HG02840 (cell line): ENCODE results near the gene OR1N2.
"Not testable (repeated sequence)": the region's sequence is repeated elsewhere in the genome, so short reads cannot be mapped to it uniquely, and the experiment has no call there.

Source experiments
- ATAC-seq: cut with Tn5 transposase; IDR thresholded peaks from one replicate; pipeline ENCODE4 v1.9.1; 2021; ENCODE audit warnings: mild to moderate bottlenecking, moderate library complexity, moderate number of reproducible peaks; ENCODE audit not compliant: unreplicated experiment, low FRiP score

The OR1N2 gene, protein sequence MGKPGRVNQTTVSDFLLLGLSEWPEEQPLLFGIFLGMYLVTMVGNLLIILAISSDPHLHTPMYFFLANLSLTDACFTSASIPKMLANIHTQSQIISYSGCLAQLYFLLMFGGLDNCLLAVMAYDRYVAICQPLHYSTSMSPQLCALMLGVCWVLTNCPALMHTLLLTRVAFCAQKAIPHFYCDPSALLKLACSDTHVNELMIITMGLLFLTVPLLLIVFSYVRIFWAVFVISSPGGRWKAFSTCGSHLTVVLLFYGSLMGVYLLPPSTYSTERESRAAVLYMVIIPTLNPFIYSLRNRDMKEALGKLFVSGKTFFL

DNA sequence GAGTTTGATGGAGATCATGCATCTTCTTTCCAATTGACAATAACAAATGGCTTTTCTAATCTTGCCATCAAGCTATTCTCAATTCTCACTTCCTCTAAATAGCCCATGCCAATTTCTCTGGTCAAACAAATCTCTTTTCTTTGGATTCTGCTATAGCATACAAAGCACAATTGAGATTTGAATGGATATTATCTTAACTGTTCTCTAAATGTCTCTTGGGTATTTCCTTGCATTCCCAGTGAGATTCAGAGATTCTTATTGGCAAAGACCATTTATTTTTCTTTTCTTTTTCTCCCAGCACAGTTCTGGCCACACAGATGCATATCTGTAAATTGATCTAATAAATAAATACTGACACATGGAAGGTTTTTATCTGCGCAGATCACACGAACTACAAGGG lies at the start of gene OR1N2:
Gene OR1N2, plus strand, starts transcription at position 301 of the 400 bp plus-strand sequence. CDS start 100 bp downstream, outside the sequence.
- ATAC-seq = no peak

DNA sequence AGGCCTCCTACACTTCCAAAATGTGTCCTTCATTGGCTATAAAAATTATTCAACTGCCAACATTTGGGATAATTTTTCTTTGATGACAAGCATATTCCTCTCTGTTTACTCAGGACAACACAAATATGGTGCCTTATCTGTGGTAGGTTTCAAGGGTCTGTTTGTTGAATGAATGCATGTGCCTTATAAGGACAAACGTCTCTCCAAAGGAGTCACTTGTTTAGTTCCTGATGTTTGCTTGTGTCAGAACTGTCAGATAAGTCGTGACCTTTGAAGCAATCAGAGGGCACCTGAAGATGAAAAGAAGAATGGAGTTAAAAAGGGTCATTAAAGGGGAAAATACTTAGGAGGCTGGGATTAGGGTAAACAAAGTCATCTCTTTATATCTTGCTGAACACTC lies 45.9 kb upstream of the OR1N2 start:
- ATAC-seq = no peak

DNA sequence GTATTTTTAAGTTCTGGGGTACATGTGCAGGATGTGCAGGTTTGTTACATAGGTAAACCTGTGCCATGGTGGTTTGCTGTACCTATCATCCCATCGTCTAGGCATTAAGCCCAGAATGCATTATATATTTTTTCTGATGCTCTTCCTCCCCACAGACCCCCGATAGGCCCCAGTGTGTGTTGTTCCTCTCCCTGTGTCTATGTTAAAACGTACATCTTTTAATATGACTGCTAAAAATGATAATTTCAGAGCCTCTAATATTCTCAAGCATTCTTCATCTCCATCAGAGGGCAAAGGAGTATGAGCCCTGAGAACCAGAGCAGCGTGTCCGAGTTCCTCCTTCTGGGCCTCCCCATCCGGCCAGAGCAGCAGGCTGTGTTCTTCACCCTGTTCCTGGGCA lies 42.4 kb upstream of the OR1N2 start, which contains the start of gene OR1J2:
Gene OR1J2, plus strand, starts transcription at position 301 of the 400 bp plus-strand sequence. Its CDS starts 0 bp downstream, at position 301.
- ATAC-seq = no peak

DNA sequence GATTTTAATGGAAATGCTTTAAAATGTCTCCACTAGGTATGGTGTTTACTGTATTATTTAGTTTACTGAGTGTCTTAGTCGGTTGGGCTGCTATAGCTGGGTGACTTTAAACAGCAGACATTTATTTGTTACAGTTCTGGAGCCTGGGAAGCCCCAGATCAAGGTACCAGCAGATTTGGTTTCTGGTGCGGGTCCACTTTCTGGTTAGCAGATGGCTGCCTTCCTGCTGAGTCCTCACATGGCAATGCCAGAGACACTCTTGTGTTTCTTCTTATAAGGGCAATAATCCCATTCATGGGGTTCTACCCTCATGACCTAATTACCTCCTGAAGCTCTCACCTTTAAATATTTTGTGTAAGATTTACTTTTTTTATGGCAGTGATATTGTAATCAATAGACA lies 34.7 kb upstream of the OR1N2 start:
- ATAC-seq = no peak

DNA sequence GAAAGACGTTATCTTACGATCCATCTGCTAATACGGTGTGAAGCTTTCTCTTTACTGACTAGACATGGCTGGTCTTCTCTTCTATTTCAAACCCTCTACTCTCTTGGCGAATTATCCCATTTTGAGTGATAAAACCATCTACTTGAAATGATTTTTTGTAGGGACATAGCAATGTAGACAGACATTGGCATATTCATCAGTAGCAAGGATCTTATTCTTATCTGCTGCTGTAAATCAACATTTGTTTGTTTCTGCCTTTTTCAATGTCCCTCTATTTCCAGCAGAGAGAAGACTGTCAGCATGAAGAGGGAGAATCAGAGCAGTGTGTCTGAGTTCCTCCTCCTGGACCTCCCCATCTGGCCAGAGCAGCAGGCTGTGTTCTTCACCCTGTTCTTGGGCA lies 34.1 kb upstream of the OR1N2 start, which contains the start of gene OR1J4:
Gene OR1J4, plus strand, starts transcription at position 301 of the 400 bp plus-strand sequence. Its CDS starts 0 bp downstream, at position 301.
- ATAC-seq = no peak

DNA sequence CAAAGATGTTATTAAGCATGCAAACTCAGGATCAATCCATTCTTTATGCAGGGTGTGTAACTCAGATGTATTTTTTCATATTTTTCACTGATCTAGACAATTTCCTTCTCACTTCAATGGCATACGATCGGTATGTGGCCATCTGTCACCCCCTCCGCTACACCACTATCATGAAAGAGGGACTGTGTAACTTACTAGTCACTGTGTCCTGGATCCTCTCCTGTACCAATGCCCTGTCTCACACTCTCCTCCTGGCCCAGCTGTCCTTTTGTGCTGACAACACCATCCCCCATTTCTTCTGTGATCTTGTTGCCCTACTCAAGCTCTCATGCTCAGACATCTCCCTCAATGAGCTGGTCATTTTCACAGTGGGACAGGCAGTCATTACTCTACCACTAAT lies 33.5 kb upstream of the OR1N2 start:
- ATAC-seq = no peak

DNA sequence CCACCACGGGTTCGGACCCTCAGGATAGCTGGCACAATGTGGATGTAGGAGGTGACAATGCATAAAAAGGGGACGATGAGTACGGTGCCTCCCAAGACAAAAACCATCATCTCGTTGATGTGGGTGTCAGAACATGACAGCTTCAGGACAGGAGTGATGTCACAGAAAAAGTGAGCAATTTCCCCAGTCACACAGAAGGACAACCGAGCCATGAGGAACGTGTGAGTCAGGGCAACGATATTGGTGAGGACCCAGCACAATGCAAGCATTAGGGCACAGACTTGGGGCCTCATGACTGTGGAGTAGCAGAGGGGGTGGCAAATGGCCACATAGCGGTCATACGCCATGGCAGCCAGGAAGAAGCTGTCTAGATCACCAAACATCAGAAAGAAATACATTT lies 26.3 kb upstream of the OR1N2 start:
- ATAC-seq = no peak

DNA sequence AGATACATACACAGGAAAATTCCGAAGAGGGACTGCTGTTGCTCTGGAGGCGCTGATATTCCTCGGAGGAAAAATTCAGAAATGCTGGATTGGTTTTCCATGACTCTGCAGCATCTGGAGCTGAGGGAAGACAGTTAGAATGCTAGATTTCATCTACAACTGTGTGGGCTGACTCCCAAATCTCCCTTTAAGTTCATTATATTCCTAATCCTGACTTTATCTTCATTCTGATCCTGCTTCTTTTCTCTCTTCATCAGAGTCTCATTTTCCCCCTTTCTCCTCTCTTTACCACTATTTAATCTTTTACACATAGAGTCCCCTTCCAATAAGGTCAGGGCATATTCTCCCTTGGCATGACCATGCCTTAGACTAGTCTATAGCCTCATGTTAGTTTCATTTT lies 25.7 kb upstream of the OR1N2 start, which contains the start of gene OR1N1:
Gene OR1N1, minus strand, starts transcription at position 101 of the 400 bp plus-strand sequence. Its CDS starts 0 bp downstream, at position 101.
- ATAC-seq = no peak

DNA sequence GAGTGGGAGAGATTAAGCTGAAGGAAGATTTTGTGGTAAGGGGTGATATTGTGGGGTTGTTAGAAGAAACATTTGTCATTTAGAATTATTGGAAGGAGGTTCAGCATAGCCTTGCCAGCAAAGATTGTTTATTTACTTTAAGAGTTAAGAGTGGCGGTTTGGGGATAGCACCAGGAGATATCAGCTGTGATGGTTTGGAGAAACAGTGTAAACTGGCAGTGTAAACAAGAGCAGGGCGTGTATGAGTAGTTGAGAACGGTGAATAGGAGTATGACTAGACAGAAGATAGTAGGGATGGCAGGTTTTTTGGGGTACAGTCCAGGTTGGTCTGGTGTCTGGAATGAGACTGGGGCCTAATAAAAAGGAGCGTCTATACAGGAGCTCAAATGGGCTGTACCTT lies 21.8 kb upstream of the OR1N2 start:
- ATAC-seq = not testable (repeated sequence)

DNA sequence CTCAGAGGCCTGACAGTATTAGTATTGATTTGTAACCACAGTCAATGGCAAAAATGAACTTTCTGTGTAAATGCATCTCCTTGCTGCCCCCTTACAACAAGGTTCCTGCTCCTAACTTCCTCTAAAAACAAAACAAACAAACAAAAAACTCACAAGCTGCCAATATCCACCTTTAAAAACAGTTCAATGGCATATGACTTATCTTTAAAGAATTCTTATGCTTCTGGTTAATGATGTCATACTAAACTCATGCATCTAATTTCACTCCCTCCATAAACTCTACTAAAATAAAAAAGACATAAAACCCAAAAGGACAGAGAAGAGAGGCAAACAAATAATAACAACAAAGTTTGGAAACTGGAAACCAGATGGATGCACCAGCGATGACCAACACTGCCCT lies 16.8 kb upstream of the OR1N2 start:
- no peak for ATAC-seq

DNA sequence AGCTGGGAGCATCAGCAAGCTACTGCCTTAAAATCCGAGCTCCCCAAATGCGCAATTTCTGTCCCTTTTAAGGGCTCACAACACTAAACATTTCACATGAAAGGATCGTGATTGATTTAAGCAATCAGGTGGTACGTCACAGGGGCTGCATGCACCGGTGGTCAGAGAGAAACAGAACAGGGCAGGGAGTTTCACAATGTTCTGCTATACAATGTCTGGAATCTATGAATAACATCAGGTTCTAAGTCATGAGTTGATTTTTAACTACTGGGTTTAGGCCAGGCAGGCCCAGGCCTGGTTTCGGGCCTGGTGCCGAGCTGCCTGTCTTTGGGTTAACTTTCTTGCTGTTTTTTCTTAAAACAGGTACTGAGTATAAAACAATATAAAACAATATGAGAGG lies 15.8 kb upstream of the OR1N2 start:
- ATAC-seq = not testable (repeated sequence)

DNA sequence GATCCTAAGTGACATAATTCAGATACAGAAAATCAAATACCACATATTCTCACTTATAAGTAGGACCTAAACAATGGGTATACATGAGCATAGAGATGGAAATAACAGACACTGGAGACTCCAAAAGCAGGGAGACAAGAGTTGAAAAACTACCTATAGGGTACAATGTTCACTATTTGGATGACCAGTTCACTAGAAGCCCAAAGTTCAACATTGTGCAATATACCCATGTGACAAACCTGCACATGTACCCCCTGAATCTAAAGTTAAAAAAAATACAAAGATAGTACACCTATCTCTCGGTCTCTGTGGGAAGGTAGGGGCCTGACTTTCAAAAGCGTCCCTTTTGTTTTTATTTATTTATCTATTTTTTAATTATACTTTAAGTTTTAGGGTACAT lies 14.2 kb upstream of the OR1N2 start:
- ATAC-seq = no peak

DNA sequence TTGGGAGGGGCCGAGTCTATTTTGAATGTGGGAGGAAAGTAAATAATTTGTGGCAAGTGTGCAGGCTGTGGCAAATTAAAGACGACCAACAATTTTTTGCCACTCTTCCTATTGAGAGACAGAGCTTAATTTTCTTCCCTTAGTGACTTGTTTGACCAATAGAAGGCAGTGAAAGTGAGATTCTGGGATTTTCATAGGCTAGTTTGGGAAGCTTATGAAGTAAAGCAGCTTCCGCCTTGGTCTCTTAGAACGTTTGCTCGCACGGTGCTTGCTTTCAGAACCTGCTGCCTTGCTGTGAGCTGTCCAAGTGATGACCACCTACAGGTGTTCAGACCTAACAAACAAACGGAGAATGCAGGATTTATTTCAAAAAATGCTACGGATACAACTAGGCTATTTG lies 6.7 kb upstream of the OR1N2 start:
- no peak for ATAC-seq

DNA sequence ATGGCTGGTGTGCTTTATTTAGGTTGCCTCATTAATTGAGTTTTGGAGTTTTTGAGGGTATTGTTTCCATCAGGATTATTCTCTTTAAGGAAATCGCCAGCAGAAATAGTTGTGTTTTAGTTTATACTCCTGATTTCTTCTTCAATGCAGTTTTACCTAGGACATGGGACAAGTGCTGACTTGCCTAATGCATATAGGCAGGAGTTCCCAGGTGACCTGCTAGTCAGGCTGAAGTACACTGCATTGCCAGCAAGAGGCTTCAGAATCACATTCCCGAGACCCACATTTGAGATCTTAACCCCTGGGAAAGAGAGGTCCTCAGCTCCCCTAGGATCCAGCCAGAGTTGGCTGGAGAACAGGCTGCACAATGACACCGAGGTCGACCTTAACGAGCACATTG lies 1.5 kb upstream of the OR1N2 start:
- no peak for ATAC-seq

DNA sequence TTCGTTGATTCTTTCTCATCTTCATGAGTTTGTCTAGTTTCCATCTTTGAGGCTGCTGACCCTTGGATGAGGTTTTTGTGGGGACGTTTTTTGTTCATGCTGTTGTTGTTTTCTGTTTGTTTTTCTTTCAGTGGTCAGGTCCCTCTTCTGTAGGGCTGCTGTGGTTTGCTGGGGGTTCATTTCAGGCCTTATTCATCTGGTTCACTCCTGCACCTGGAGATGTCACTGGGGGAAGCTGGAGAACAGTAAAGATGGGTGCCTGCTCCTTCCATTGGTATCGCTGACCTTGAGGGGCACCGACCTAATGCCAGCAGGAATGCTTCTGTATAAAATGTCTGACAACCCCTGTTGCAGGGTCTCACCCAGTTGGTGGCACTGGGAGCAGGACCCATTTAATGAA lies 8.5 kb downstream of the OR1N2 start:
- ATAC-seq = no peak

DNA sequence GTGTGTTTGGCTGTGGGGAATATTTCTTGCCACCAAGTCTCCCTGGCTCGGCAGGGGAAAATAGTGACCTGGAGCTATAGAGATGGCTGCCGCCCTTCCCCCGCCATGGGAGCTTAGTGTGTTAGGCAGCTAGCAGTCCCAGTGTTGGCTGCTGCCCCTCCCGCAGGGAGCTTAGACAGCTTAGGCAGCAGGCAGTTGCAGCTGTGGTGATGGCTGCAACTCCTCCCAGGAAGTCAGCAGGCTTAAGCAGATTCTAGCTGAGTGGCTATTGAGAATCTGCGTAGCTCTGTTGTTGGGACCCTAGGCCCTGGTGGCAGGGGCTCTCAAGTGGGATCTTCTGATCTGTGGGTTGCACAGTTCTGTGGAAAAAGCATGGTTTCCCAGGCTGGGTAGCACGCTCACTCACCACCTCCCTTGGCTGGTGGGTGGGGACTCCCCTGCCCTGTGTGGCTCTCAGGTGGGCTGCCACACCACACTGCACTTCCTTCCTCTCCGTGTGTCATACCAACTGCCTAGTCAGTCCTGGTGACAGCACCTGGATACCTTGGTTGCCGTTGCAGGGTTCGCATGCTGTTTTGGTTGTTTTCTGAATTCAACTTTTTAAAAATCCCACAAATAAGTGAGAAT lies 9.3 kb downstream of the OR1N2 start:
- no peak for ATAC-seq

DNA sequence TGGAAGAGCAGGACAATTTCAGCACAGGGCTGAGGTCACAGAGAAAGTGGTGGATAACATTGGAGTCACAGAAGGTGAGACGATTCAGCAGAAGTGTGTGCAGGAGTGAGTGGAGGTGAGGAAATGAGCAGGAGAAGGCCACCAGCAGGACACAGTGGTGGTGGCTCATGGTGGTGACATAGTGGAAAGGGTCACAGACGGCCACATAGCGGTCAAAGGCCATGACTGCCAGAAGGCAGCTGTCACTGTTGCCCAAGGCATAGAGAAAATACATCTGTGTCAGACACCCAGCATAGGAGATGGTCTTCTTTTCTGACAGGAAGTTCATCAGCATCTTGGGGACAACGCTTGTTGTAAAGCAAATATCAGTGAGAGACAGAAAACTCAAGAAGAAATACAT lies 15.0 kb downstream of the OR1N2 start:
- no peak for ATAC-seq

DNA sequence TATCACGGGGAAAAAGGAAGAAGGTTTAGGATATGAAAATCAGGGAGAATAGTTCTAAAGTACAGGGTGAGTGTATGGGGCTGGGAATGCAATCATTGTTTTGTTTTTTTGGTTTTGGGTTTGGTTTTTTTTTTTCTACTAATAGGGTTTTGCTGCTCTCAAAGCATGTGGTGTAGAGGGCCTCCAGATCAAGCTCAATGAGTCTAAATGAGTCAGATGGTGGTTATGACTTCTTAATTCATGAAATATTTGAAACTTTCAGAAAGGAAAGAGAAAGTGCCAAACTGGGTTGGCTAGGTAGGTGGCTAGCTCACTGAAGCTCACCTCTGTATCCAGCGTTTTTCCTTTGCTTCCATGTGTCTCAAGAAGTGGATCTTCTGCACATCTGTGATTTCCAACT lies 19.5 kb downstream of the OR1N2 start:
- no peak for ATAC-seq

DNA sequence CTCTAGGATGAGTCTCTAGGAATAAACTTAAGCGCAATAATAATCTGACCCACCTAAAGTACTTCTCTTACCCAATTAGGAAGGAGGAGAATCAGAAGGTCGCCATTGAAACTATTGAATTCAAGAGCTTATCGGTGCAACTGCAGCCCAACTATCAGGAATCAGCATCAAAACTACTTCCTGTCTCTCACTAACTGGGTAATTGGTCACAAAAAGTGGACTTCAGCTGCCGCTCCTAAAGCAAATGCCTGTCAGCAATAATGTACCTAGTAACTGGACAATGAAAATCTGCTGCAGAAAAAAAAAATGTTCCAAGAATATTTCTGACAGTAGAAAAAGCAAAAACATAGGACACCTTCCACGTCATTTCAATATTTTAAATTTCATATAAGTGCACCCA lies 27.0 kb downstream of the OR1N2 start:
- no peak for ATAC-seq

DNA sequence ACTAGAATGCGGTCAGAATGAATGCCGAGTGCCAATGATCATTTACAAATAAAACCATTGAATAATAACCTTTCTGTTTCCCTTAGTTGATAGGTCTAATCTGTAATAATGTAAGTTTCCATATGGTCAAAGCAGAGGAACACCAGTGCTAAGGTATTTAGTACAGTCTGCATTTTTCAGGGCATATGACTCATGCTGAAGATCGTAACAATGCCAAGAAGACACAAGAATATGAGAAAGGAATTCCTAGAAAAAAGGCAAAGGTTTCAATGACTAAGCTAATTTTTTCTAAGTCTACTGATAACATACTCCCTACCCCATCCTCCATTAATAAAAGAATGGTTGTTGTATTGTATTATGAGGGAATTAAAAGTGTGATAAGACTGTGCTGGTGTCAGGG lies 27.4 kb downstream of the OR1N2 start:
- ATAC-seq = no peak

DNA sequence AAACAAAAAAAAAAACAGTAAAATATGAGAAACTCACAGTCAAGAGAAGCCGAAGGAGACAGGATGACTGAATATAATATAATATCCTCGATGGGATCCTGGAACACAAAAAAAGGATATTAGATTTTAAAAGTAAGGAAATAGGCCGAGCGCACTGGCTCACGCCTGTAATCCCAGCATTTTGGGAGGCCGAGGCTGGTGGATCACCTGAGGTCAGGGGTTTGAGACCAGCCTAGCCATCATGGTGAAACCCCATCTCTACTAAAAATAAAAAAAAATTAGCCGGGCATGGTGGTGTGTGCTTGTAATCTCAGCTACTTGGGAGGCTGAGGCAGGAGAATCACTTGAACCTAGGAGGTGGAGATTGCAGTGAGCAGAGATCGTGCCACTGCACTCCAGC lies 30.4 kb downstream of the OR1N2 start, which contains the start of gene OR1L8:
Gene OR1L8, minus strand, starts transcription at position 101 of the 400 bp plus-strand sequence. CDS start 14,907 bp downstream, outside the sequence.
- ATAC-seq = not testable (repeated sequence)
